ENCODE measurements around the gene CACNA1C.

CACNA1C gene

GRCh38 chr12:2047752-2048151 is 5.0 kb upstream of the CACNA1C start:
- TF ChIP-seq CTCF (IDR thresholded peaks at IDR 0.05; ENCODE audit: low read depth, low read length): no peak
- no peak overlapping the region for H3K4me3 ChIP-seq (replicated peaks in 1 of 2; ENCODE audit: low read depth in 2 of 2, low read length in 2 of 2)
- DNase-seq (ENCODE audit: low read depth in 2 of 2): no peak

GRCh38 chr12:2049604-2050540 is 2.9 kb upstream of the CACNA1C start:
- DNase-seq (ENCODE audit: low read depth in 2 of 2): peak in 1 of 2 donors; percentile 58
- H3K4me3 ChIP-seq (replicated peaks in 1 of 2; ENCODE audit: low read depth in 2 of 2, low read length in 2 of 2): no peak overlapping the region
- no peak for TF ChIP-seq CTCF (IDR thresholded peaks at IDR 0.05; ENCODE audit: low read depth, low read length)

- TF ChIP-seq CTCF (IDR thresholded peaks at IDR 0.05; ENCODE audit: low read depth, low read length): no peak
- peak overlapping the region; percentile 30 to 34 for H3K4me3 ChIP-seq (replicated peaks in 1 of 2; ENCODE audit: low read depth in 2 of 2, low read length in 2 of 2)
- no peak for DNase-seq (ENCODE audit: low read depth in 2 of 2)
Measured at GRCh38 chr12:2051700-2052621, 826 bp upstream of the CACNA1C start.

GRCh38 chr12:2053691-2054090 is 904 bp downstream of the CACNA1C start:
- peak in 1 of 2 donors; percentile 30 for DNase-seq (ENCODE audit: low read depth in 2 of 2)
- TF ChIP-seq CTCF (IDR thresholded peaks at IDR 0.05; ENCODE audit: low read depth, low read length): no peak
- peak overlapping the region; percentile 39 to 54 for H3K4me3 ChIP-seq (replicated peaks in 1 of 2; ENCODE audit: low read depth in 2 of 2, low read length in 2 of 2)

GRCh38 chr12:2054091-2055018 is 1.6 kb downstream of the CACNA1C start:
- no peak for TF ChIP-seq CTCF (IDR thresholded peaks at IDR 0.05; ENCODE audit: low read depth, low read length)
- no peak for DNase-seq (ENCODE audit: low read depth in 2 of 2)

More at GRCh38 chr12:2054091-2055018, 1.6 kb downstream of the CACNA1C start:
- H3K4me3 ChIP-seq (replicated peaks in 1 of 2; ENCODE audit: low read depth in 2 of 2, low read length in 2 of 2): peak overlapping the region; percentile 30 to 45
